GDM1 (cell line): ENCODE data around the gene PYROXD2.

ENCODE experiments used
- DNase-seq: peaks from one replicate; lab custom pipeline; 2025; lab: John Stamatoyannopoulos, UW

PYROXD2 gene

GRCh38 chr10:98433881-98434732 is 19.1 kb upstream of the PYROXD2 start:
- no peak for DNase-seq

- no peak for DNase-seq
These were observed 18.4 kb upstream of the PYROXD2 start for GRCh38 chr10:98433371-98433770.

GRCh38 chr10:98432330-98432729 is 17.3 kb upstream of the PYROXD2 start:
- DNase-seq: no peak

GRCh38 chr10:98431016-98431415 is 16.0 kb upstream of the PYROXD2 start:
- DNase-seq: no peak

- no peak for DNase-seq
These were observed 15.4 kb upstream of the PYROXD2 start for GRCh38 chr10:98430427-98430826.

GRCh38 chr10:98429320-98430072 is 14.5 kb upstream of the PYROXD2 start:
- no peak for DNase-seq

GRCh38 chr10:98427011-98427515 is 12.1 kb upstream of the PYROXD2 start:
- no peak for DNase-seq

GRCh38 chr10:98425511-98426352 is 10.8 kb upstream of the PYROXD2 start:
- peak; percentile 8 for DNase-seq

GRCh38 chr10:98424295-98425254 is 9.6 kb upstream of the PYROXD2 start:
- DNase-seq: no peak

- no peak for DNase-seq
These were observed 8.7 kb upstream of the PYROXD2 start for GRCh38 chr10:98423691-98424120.

GRCh38 chr10:98422182-98422581 is 7.2 kb upstream of the PYROXD2 start:
- DNase-seq: no peak

GRCh38 chr10:98420786-98421185 is 5.8 kb upstream of the PYROXD2 start:
- DNase-seq: no peak

GRCh38 chr10:98419469-98420261 is 4.7 kb upstream of the PYROXD2 start:
- no peak for DNase-seq

GRCh38 chr10:98418665-98419468 is 3.9 kb upstream of the PYROXD2 start:
- DNase-seq: no peak

- DNase-seq: no peak
These were observed 3.1 kb upstream of the PYROXD2 start for GRCh38 chr10:98417973-98418664.

- no peak for DNase-seq
These were observed 2.5 kb upstream of the PYROXD2 start for GRCh38 chr10:98417481-98417959.

GRCh38 chr10:98416606-98417388 is 1.8 kb upstream of the PYROXD2 start:
- DNase-seq: no peak

- no peak for DNase-seq
These were observed 743 bp upstream of the PYROXD2 start for GRCh38 chr10:98415731-98416119.
